Medulla oblongata (tissue), 1 donor: ENCODE data around the gene MMP27.
A peak's percentile ranks its signal among the peaks of the same experiment; 100 is the strongest.

Experiments used
- DNase-seq: peaks from one replicate; pipeline ENCODE4 v3.0.0-alpha.2; 2015; ENCODE audit errors: extremely low spot score

The MMP27 gene

DNA sequence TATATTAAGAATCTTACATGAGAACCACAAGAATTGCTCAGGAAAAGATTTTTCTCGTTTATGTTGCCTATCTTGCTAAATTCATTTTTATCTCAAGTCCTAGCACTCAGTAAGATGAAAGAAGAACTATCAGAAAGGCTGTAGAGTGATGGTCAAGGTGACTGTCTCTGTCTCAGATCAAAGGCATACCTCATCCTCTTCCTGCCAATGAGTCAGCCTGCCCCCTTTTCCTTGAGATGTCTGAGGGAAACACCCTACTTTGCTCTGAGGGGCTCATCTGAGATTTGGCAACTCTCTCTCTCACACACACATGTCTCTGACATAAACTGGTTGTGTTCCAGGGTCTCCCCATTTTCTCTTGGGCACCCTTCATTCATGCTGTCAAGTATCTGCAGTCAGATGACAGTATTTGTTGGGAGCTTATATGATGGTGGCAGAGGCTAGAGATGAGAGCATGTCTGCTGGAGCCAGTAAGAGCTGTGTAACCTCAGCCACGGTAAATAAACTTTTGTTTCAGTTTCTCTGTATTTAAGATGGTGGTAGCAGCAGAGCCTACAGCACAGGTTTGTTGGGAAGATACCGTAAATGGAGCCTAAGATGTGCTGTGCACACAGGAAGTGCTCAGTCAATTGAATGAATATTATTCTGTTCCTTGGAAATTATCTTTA, 1.6 kb downstream of the MMP27 start:
- DNase-seq: no peak

DNA sequence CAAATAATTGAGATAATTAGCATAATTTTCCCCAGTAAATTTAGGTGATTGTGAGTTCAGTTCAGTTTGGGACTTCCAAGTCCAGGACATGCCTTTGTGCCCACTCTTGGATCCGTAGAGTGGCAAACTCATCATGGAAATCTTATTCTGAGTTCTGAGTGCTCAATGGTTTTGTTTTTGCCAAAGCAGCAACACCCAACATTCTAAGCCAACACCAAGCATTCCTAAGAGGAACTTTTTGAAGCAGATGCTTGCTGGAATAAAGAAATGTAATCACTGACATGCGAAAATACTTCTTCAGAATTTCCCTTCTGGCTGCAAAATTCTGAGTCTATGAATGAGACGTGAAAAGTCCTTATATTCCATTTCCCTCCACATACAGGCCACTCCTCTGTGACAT, 10.4 kb downstream of the MMP27 start:
- DNase-seq: no peak

DNA sequence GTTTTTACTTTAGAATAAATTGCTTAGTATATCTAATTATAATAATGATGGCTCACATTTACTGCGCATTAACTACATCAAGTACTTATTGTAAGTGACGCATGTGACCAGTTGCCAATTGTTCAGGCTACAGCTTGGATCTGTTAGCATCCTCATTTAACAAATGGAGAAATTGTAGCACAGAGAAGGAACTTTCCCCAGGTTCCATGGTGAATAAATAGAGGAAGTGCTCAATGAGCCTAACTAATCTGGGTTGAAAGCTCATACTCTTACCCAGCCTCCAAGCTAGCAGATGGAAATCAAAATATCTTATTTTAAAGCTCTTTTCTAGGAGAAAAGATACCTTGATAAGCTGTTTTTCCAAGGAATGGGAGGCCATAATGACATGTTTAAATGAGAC, 19.8 kb downstream of the MMP27 start:
- DNase-seq: no peak

DNA sequence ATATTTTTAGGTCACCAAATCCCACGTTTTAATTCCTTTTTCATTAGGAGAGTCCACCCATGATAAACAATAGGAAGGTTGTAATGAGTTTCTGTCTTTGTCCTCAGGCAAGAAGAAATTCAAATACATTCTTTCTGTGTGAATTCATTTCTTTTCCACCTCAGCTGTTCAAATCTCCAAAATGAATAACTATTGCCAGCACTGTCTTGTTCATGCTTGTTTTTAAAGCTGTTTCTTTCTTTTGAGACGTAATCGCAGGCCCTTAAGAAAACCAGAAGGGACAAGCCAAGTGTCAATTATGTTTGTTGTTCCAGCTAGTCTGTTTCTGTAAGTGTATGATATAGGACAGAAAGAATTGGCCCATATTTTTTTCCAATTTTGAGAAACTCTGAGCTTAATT, 20.2 kb downstream of the MMP27 start:
- DNase-seq: no peak

DNA sequence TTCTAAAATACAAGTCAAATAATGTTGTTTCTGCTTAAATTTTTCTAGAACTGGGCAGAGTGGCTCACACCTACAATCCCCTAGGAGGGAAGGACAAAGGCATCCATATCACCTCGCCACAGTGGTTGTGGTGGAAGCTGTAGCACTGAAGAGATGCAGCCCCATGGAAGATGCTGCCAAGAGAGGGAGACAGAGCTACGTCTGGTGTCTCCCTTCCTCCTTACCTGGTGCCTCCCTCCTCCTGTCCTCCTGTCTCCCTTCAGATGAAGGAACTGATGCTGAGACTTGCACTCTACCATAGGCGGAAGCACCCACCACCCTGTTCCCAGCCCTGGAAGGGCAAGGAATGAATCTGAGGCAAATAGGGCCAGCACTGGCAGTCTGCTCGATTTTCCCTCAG, 22.3 kb downstream of the MMP27 start:
- DNase-seq: no peak

DNA sequence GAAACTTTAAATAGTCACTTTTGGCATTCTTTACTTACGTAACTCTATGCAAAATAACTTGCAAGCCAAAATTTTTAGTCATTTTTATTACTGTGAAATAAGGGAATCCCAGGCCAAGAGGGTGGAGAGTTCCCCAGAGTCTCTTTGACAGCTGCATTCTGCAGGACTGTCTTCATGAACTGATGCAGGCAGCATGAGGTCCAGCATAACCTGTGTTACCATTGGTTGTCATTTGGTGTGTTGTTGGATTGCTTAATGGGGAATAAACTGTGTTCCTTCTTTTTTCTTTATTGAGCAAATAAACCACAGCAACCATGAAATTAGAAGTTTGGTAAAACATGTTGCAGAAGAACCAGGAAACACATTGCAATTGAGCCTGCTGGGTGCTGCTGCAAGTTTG, 24.6 kb downstream of the MMP27 start:
- DNase-seq: no peak

DNA sequence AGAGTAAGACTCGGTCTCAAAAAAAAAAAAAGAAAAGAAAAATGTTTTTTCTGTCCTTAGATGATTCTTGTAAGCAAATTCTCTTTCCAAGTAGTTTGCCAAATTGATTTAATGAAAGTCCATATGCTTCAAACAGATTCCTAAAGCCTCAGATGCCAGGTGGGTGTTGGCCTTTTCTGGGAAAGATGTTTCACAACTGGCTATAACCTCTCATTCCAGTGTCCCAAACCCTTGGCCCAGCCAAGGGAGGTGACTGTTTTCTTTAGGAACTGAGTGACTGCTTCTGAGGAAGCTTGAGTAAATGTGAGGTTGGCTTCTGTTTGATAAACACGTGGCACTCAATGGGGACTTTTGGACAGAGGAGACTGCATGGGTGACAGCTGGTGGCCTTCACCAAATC, 27.5 kb downstream of the MMP27 start:
- no peak for DNase-seq

DNA sequence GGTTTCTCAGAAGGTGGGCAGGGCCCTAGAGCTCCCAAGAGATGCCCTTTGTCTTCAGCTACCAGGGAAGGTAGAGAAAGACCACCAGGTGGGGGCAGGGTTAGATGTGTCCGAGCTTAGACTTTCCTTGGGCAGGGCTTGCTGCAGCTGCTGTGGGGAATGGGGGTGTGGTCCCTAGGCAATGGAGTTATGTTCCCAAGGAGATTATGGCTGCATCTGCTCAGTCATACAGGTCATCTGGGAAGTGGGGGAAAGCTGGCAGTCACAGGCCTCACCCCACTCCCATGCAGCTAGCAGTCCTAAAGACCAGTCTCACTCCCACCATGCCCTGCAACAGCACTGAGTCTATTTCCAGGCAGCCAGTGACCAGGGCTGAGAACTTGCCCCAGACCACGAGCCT, 29.5 kb downstream of the MMP27 start:
- DNase-seq: no peak

DNA sequence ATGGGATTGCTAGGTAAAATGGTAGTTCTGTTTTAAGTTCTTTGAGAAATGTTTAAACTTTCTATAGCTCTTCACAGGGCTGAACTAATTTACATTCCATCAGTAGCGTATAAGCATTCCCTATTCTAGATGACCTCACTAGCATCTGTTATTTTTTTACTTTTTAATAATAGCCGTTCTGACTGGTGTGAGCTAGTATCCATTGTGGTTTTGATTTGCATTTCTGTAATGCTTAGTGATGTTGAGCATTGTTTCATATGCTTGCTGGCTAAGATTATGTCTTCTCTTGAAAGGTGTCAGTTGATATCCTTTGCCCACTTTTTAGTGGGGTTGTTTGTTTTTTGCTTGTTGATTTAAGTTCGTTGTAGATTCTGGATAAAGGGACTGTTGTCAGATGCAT, 35.9 kb downstream of the MMP27 start:
- DNase-seq: no peak

DNA sequence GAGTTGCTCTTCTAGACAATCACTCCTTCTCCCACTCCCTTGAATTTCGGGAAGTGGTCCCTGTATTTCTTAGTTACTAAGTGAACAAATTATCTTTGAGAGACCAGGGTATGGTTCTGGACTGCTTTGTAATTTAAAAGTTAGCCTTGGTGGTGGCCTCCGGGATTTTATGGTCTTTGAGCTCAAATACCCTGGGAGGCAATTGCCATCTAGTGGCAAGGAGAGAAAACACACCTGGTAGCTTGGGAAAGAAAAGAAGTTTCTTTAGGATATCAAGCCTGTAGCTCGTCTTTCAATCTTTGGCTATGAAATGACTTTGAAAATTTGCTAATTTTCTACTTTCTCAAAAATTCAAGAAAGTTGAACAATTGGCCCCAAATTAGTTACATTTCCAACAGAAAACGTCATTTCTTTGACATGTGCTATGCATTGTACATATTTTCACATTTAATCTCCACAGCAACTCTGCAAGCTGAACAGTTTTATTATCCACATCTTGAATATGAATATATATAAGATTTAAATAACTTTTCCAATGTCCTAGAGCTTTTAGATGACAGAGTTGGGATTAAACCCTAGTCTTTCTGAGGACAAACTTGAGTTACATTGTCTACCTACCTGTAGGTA, 39.1 kb downstream of the MMP27 start:
- peak; percentile 67 for DNase-seq

DNA sequence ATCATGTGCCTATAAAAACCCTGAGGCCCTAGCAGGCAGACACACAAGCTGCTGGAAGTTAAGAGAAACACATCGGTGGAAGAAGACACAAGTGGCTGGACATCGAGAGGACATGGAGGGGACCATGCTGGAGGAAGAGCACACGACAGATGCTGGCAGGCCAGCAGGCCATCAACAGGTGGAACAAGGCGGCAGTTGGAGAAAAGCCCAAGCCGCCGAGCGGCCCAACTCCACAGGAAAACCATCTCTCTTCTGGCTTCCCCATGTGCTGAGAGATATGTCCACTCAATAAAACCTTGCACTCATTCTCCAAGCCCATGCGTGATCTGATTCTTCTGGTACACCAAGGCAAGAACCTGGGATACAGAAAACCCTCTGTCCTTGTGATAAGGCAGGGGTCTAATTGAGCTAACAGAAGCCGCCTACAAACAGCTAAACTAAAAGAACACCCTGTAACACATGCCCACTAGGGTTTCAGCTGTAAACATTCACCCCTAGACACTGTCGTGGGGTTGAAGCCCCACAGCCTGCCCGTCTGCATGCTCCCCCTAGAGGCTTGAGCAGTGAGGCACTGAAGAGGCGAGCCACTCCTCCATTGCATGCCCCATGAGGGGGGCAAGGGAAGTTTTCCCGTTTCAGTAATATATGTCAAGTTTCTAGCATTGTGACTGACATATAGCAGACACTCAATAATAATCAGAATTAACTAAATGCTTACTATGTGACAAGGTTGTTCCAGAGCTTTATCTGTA, 41.4 kb downstream of the MMP27 start:
- no peak for DNase-seq

DNA sequence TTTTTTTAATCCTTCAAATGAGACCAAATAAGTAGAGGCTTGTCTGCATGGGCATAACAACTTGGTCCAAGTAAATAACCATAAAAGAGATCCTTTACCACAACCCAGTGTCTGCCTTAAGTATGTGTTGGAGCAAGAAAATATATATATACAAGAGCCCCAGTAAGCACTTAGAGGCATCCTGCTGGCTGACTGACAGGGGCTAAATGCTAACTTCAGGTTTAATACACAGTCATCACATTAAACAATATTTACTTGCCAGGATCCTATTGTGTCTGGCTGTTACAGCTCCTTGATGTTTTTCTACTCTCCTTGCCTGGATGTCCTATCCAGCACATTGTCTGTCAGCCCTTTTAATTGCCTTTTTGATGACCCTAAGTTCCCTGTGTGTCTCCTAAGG, 43.0 kb downstream of the MMP27 start:
- DNase-seq: no peak

DNA sequence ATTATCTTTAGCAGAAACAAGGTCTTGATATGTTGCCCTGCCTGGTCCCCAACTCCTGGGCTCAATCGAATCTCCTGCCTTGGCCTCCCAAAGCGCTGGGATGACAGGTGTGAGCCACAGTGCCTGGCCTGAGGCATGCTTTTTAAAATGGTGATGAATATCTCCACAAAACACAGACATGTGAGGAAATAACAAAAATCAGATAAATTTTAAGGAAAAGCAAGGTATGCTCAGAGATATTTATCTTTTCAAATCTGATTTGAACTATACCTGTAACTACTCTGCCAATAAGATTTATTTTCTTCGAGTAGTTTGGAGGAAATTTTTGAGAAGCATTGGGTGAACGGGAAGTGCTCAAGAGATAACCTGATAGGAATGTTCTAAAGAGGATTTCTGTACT, 44.5 kb downstream of the MMP27 start:
- no peak for DNase-seq

DNA sequence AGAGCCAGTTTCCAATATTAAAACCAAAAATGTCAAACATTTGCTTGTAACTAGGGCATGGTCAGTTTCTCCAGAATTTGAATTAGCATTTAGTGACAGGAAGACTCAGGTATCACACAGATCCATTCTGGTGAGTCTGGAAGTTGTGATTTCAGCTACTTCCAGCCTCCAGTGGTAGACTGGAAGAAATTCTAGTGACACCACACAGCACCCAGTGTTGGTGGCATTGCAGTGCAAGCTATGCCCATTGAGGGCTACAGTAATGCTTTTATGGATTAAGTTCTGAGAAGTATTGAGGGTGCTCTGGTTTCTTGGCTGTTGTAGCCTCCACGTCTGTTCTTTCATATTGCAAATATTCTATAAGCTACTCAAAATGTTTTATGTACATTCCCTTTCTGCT, 49.0 kb downstream of the MMP27 start:
- DNase-seq: no peak

DNA sequence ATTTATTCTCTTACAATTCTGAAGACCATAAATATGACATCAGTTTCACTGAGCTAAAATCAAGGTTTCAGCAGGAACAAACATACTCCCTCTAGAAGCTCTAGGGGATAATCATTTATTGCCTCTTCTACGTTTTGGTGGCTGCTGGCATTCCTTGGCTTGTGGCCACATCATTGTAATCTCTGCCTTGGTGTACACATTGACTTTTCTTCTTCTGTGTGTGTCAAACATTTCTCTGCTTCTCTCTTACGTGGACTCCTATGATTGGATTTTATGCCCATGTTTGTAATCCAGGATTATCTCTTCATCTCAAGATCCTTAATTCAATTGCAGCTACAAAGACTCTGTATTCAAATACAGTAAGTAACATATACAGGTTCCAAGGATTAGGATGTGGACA, 50.0 kb downstream of the MMP27 start:
- no peak for DNase-seq

DNA sequence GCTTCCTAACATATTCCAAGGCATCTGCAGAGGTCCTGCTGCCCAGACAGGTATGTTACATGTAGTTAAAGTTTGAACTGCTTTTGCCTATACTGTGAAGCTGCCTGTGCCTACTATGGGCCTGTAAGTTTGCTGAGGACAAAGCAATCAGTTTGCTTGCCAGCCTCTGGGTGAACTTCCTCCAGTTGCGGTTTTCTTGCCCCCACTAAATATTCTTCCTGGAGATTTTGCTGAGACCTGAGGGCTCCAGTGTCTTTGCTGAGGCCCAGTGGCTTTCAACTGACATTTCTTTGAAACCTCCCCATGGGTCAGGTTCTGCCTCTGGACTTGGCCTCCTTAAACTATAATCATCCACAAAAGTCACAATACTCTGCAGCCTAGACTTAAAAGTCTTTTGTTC, 50.8 kb downstream of the MMP27 start:
- no peak for DNase-seq

DNA sequence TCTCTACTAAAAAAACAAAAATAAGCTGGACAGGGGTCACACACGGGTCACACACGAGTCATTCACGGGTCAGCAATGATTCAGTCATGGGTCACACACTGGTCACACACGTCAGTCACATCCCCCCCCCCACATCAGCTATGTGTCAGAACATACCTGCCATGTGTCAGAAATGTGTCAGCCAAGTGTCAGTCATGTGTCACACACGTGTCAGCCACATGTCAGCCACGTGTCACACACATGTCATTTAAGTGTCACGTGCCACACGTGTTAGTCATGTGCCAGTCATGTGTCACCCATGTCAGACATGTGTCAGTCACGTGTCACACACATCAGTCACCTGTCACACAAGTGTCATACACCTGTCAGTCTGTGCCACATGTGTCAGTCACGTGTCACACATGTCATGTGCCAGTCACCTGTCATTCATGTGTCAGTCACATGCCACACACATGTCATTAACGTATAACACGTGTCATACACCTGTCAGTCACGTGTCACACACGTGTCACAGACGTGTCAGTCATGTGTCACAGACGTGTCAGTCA, 51.8 kb downstream of the MMP27 start:
- no peak for DNase-seq

DNA sequence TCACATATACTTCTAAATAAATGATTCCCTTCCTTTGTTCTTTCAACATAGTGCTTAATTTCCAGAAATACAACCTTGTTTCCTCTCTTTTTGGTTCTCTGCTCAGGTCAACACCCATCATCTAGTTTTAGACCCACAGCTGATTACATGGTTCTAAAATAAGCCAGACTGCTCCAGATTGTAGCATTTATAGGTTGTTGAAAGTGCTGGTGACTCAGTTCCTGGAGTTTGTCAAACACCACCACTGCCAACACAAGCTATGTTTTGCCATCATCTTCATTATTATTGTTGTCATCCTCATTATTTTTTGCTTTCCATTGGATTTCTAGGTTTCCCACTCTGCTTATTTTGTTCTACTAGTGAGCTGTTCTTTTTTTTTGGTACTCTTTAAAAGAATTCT, 58.1 kb downstream of the MMP27 start:
- DNase-seq: no peak

DNA sequence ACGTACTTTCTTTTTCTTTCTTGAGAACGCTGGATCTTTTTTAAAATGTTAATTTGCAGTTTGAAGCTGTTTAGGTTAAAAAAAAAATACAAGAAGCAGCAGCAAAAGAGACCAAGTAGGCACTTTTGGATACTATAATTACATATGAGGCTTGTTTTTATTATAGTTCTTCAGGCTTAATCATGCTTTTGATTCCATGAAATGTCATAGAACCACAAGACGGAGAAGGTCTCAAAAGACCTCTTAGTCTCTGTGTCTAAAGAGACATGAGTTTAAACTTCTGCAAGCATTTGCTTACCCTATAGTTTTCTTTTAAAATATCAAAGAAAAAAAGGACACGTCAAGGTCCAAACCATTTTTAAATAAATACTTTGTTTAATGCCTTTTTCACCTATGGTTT, 61.6 kb downstream of the MMP27 start:
- no peak for DNase-seq
